HCT116 (cell line): ENCODE results near the gene WDR44.

ENCODE experiments used
- CTCF ChIP-seq, 3 experiments: fragments of 200-600 bp in 1 of 3; sonication (generic) in 1 of 3; IDR thresholded peaks in 2 of 3; conservative IDR thresholded peaks in 1 of 3; 2 replicates each; pipeline ENCODE4 v1.5.1; 2012 to 2017; ENCODE audit warnings: low read depth in 2 of 3, low read length in 2 of 3, antibody characterized with exemption in 1 of 3, borderline replicate concordance in 1 of 3, control low read depth in 1 of 3, mild to moderate bottlenecking in 1 of 3, mixed read lengths in 1 of 3, mixed run types in 1 of 3, moderate library complexity in 1 of 3; ENCODE audit not compliant: insufficient read depth in 1 of 3
- EGR1 ChIP-seq: IDR thresholded peaks from 2 replicates; pipeline ENCODE4 v1.6.1; 2012; ENCODE audit warnings: low read depth
- EZH2phosphoT487 ChIP-seq: fragments of 200-600 bp; IDR thresholded peaks from 2 replicates; pipeline ENCODE4 v1.6.1; 2018; ENCODE audit warnings: antibody characterized with exemption, borderline replicate concordance
- POLR2A ChIP-seq: IDR thresholded peaks from 2 replicates; pipeline ENCODE4 v1.7.0; 2011; ENCODE audit warnings: borderline replicate concordance; ENCODE audit not compliant: insufficient read depth, insufficient read length; ENCODE audit errors: extremely low read depth
- POLR2AphosphoS5 ChIP-seq: IDR thresholded peaks from 2 replicates; pipeline ENCODE4 v1.6.1; 2011; ENCODE audit warnings: mild to moderate bottlenecking, low read depth, low read length, moderate library complexity
- SIN3A ChIP-seq: IDR thresholded peaks from 2 replicates; pipeline ENCODE4 v1.6.1; 2012; ENCODE audit warnings: low read depth
- SRF ChIP-seq: IDR thresholded peaks from 2 replicates; pipeline ENCODE4 v1.6.1; 2012; ENCODE audit warnings: low read depth
- TCF7L2 ChIP-seq: IDR thresholded peaks from 2 replicates; pipeline ENCODE4 v1.7.0; 2011; ENCODE audit warnings: borderline replicate concordance, inconsistent platforms; ENCODE audit not compliant: insufficient read depth, insufficient read length; ENCODE audit errors: extremely low read depth
- YY1 ChIP-seq: IDR thresholded peaks from 2 replicates; pipeline ENCODE4 v1.6.1; 2011; ENCODE audit warnings: low read length, low read depth, moderate library complexity, mild to moderate bottlenecking; ENCODE audit not compliant: insufficient replicate concordance; ENCODE audit errors: extremely low read depth

GRCh38 chrX:118496763-118497079, 150.8 kb downstream of the WDR44 start:
- TF ChIP-seq YY1 (no peak), SIN3A (no peak), POLR2A (no peak), CTCF (IDR thresholded peaks at IDR 0.05 in 2 of 3, conservative IDR thresholded peaks at IDR 0.05 in 1 of 3; ENCODE audit: borderline replicate concordance in 1 of 3, insufficient read depth in 1 of 3, low read depth in 2 of 3, low read length in 2 of 3) (no peak), TCF7L2 (no peak), POLR2AphosphoS5 (no peak), SRF (no peak), EZH2phosphoT487 (no peak), EGR1 (no peak)
